ENCODE measurements around the gene CCDC174. TPM values are rescaled to one million over a fixed set of nuclear protein-coding genes. Genes with fewer than 3 reads are reported as not detected.
A peak's percentile ranks its signal among the peaks of the same experiment; 100 is the strongest.
"Not testable (repeated sequence)": the region's sequence is repeated elsewhere in the genome, so short reads cannot be mapped to it uniquely, and the experiment has no call there.

Gene CCDC174
- total RNA-seq, 1 donor from 2014 or later: 18.8 TPM

- Mint-ChIP-seq H3K4me1 (ENCODE audit: low read depth) (peaks cover 22% of the 10 kb centered on the region), H3K27ac (no peak overlapping the region), H3K4me3 (ENCODE audit: low read depth) (no peak overlapping the region), H3K9me3 (no peaks in the 10 kb centered on the region), H3K36me3 (ENCODE audit: low read depth) (no peaks in the 10 kb centered on the region), H3K27me3 (ENCODE audit: low read depth) (peaks cover 6% of the 10 kb centered on the region)
- DNase-seq (ENCODE audit: low spot score): no peak
- intact Hi-C loops (cut with micrococcal nuclease): no loop called here
Measured at GRCh38 chr3:14647976-14648955, 3.3 kb upstream of the CCDC174 start.

GRCh38 chr3:14649466-14649865, 2.1 kb upstream of the CCDC174 start:
- Mint-ChIP-seq H3K36me3 (ENCODE audit: low read depth) (no peaks in the 10 kb centered on the region), H3K4me1 (ENCODE audit: low read depth) (peaks cover 30% of the 10 kb centered on the region), H3K4me3 (ENCODE audit: low read depth) (no peak overlapping the region), H3K27ac (no peak overlapping the region), H3K9me3 (no peaks in the 10 kb centered on the region), H3K27me3 (ENCODE audit: low read depth) (peaks cover 2% of the 10 kb centered on the region)
- intact Hi-C loops (cut with micrococcal nuclease): no loop called here
- DNase-seq (ENCODE audit: low spot score): no peak

GRCh38 chr3:14650193-14650592, 1.4 kb upstream of the CCDC174 start:
- DNase-seq (ENCODE audit: low spot score): no peak
- intact Hi-C loops (cut with micrococcal nuclease): loop anchor here (2.0 to 5.0 kb wide), 3 partner anchors 217 to 557 kb away; partner anchors contain the start of genes CAPN7 and SLC6A6
- no peaks in the 10 kb centered on the region for H3K9me3 Mint-ChIP-seq
- H3K27me3 Mint-ChIP-seq (ENCODE audit: low read depth): no peaks in the 10 kb centered on the region
- H3K4me3 Mint-ChIP-seq (ENCODE audit: low read depth): peak overlapping the region; percentile 92
- peaks cover 6% of the 10 kb centered on the region for H3K36me3 Mint-ChIP-seq (ENCODE audit: low read depth)
- H3K27ac Mint-ChIP-seq: peak overlapping the region; percentile 73
- H3K4me1 Mint-ChIP-seq (ENCODE audit: low read depth): peaks cover 30% of the 10 kb centered on the region

GRCh38 chr3:14652360-14652907, 872 bp downstream of the CCDC174 start:
- peak overlapping the region; percentile 92 for H3K4me3 Mint-ChIP-seq (ENCODE audit: low read depth)
- not testable (repeated sequence) for H3K9me3 Mint-ChIP-seq; DNase-seq (ENCODE audit: low spot score); H3K27me3 Mint-ChIP-seq (ENCODE audit: low read depth)
- H3K27ac Mint-ChIP-seq: peak overlapping the region; percentile 95
- intact Hi-C loops (cut with micrococcal nuclease): loop anchor here (5.0 kb wide), 1 partner anchor 555 kb away; the partner anchor contains the start of gene CAPN7
- H3K4me1 Mint-ChIP-seq (ENCODE audit: low read depth): peaks cover 33% of the 10 kb centered on the region
- peaks cover 26% of the 10 kb centered on the region for H3K36me3 Mint-ChIP-seq (ENCODE audit: low read depth)

GRCh38 chr3:14657579-14657978, 6.0 kb downstream of the CCDC174 start:
- Mint-ChIP-seq H3K4me1 (ENCODE audit: low read depth) (peaks cover 18% of the 10 kb centered on the region), H3K27ac (no peak overlapping the region), H3K27me3 (ENCODE audit: low read depth) (no peaks in the 10 kb centered on the region), H3K36me3 (ENCODE audit: low read depth) (peaks cover 72% of the 10 kb centered on the region), H3K9me3 (no peaks in the 10 kb centered on the region), H3K4me3 (ENCODE audit: low read depth) (no peak overlapping the region)
- DNase-seq (ENCODE audit: low spot score): no peak
- intact Hi-C loops (cut with micrococcal nuclease): no loop called here

- Mint-ChIP-seq H3K4me3 (ENCODE audit: low read depth) (no peak overlapping the region), H3K27me3 (ENCODE audit: low read depth) (no peaks in the 10 kb centered on the region), H3K9me3 (no peaks in the 10 kb centered on the region), H3K36me3 (ENCODE audit: low read depth) (peaks cover 83% of the 10 kb centered on the region), H3K27ac (no peak overlapping the region), H3K4me1 (ENCODE audit: low read depth) (peaks cover 8% of the 10 kb centered on the region)
- no peak for DNase-seq (ENCODE audit: low spot score)
- intact Hi-C loops (cut with micrococcal nuclease): no loop called here
Measured at GRCh38 chr3:14658978-14659377, 7.4 kb downstream of the CCDC174 start.

- no peak for DNase-seq (ENCODE audit: low spot score)
- no peak overlapping the region for H3K27ac Mint-ChIP-seq
- no peak overlapping the region for H3K4me3 Mint-ChIP-seq (ENCODE audit: low read depth)
- H3K27me3 Mint-ChIP-seq (ENCODE audit: low read depth): no peaks in the 10 kb centered on the region
- H3K9me3 Mint-ChIP-seq: no peaks in the 10 kb centered on the region
- H3K4me1 Mint-ChIP-seq (ENCODE audit: low read depth): peaks cover 5% of the 10 kb centered on the region
- intact Hi-C loops (cut with micrococcal nuclease): no loop called here
- H3K36me3 Mint-ChIP-seq (ENCODE audit: low read depth): peaks cover 87% of the 10 kb centered on the region
Measured at GRCh38 chr3:14660942-14661341, 9.4 kb downstream of the CCDC174 start.

- no peaks in the 10 kb centered on the region for H3K9me3 Mint-ChIP-seq
- H3K27ac Mint-ChIP-seq: no peak overlapping the region
- no peaks in the 10 kb centered on the region for H3K27me3 Mint-ChIP-seq (ENCODE audit: low read depth)
- peaks cover 83% of the 10 kb centered on the region for H3K36me3 Mint-ChIP-seq (ENCODE audit: low read depth)
- no peak for DNase-seq (ENCODE audit: low spot score)
- no peak overlapping the region for H3K4me3 Mint-ChIP-seq (ENCODE audit: low read depth)
- intact Hi-C loops (cut with micrococcal nuclease): no loop called here
- H3K4me1 Mint-ChIP-seq (ENCODE audit: low read depth): no peaks in the 10 kb centered on the region
Measured at GRCh38 chr3:14663396-14664135, 12.0 kb downstream of the CCDC174 start.

GRCh38 chr3:14664170-14664569, 12.6 kb downstream of the CCDC174 start:
- intact Hi-C loops (cut with micrococcal nuclease): no loop called here
- Mint-ChIP-seq H3K36me3 (ENCODE audit: low read depth) (peaks cover 83% of the 10 kb centered on the region), H3K4me1 (ENCODE audit: low read depth) (no peaks in the 10 kb centered on the region), H3K9me3 (no peaks in the 10 kb centered on the region), H3K27ac (no peak overlapping the region), H3K4me3 (ENCODE audit: low read depth) (no peak overlapping the region), H3K27me3 (ENCODE audit: low read depth) (no peaks in the 10 kb centered on the region)
- no peak for DNase-seq (ENCODE audit: low spot score)

GRCh38 chr3:14672588-14672987, 21.0 kb downstream of the CCDC174 start:
- peaks cover 62% of the 10 kb centered on the region for H3K36me3 Mint-ChIP-seq (ENCODE audit: low read depth)
- no peaks in the 10 kb centered on the region for H3K4me1 Mint-ChIP-seq (ENCODE audit: low read depth)
- no peak overlapping the region for H3K4me3 Mint-ChIP-seq (ENCODE audit: low read depth)
- no peaks in the 10 kb centered on the region for H3K27me3 Mint-ChIP-seq (ENCODE audit: low read depth)
- no peak for DNase-seq (ENCODE audit: low spot score)
- no peaks in the 10 kb centered on the region for H3K9me3 Mint-ChIP-seq
- intact Hi-C loops (cut with micrococcal nuclease): no loop called here
- H3K27ac Mint-ChIP-seq: no peak overlapping the region

GRCh38 chr3:14674841-14675240, 23.3 kb downstream of the CCDC174 start, which contains the start of gene C3orf20:
TSS of gene C3orf20 (plus strand) at chr3:14675141. CDS start at chr3:14682714, 7,573 bp downstream.
- H3K4me1 Mint-ChIP-seq (ENCODE audit: low read depth): no peaks in the 10 kb centered on the region
- H3K36me3 Mint-ChIP-seq (ENCODE audit: low read depth): peaks cover 51% of the 10 kb centered on the region
- intact Hi-C loops (cut with micrococcal nuclease): no loop called here
- peaks cover 9% of the 10 kb centered on the region for H3K9me3 Mint-ChIP-seq
- H3K27me3 Mint-ChIP-seq (ENCODE audit: low read depth): no peaks in the 10 kb centered on the region
- DNase-seq (ENCODE audit: low spot score): no peak
- H3K27ac Mint-ChIP-seq: no peak within 1 kb of the TSS
- no peak within 1 kb of the TSS for H3K4me3 Mint-ChIP-seq (ENCODE audit: low read depth)

- intact Hi-C loops (cut with micrococcal nuclease): no loop called here
- DNase-seq (ENCODE audit: low spot score): no peak
- Mint-ChIP-seq H3K4me1 (ENCODE audit: low read depth) (no peaks in the 10 kb centered on the region), H3K27ac (no peak overlapping the region), H3K27me3 (ENCODE audit: low read depth) (no peaks in the 10 kb centered on the region), H3K4me3 (ENCODE audit: low read depth) (no peak overlapping the region), H3K9me3 (peaks cover 15% of the 10 kb centered on the region), H3K36me3 (ENCODE audit: low read depth) (peaks cover 31% of the 10 kb centered on the region)
Measured at GRCh38 chr3:14676881-14677280, 25.3 kb downstream of the CCDC174 start.

Data from activated T-helper 2 cell treated with anti-CD3 and anti-CD28 coated beads, Interferon-gamma antibody, Interleukin-2, Interleukin-4, amounts not matched to agents 10 μg/mL and 5 μg/mL and 100 μg/mL, durations not matched to agents 14 hours and 24 hours and 36 hours (primary cell).